ACC112 (cell line): ENCODE results near the gene CGB5.
"Not testable (repeated sequence)": the region's sequence is repeated elsewhere in the genome, so short reads cannot be mapped to it uniquely, and the experiment has no call there.

Experiments used
- H2AFZ ChIP-seq: fragments of 200-600 bp; sonication (generic); one replicate; pipeline ENCODE4 v1.6.0; 2017; ENCODE audit warnings: antibody characterized with exemption, low read length; ENCODE audit not compliant: unreplicated experiment
- H3K27ac ChIP-seq: fragments of 200-600 bp; sonication (generic); 2 replicates; pipeline ENCODE4 v1.5.1; 2014; ENCODE audit warnings: low read depth, mild to moderate bottlenecking, antibody characterized with exemption, low read length, moderate library complexity
- H3K27me3 ChIP-seq: fragments of 200-600 bp; sonication (generic); 2 replicates; pipeline ENCODE4 v1.6.1; 2014; ENCODE audit warnings: mild to moderate bottlenecking, antibody characterized with exemption, low read length, moderate library complexity, mixed read lengths; ENCODE audit not compliant: insufficient read depth
- H3K36me3 ChIP-seq: fragments of 200-600 bp; sonication (generic); 2 replicates; pipeline ENCODE4 v1.6.1; 2016; ENCODE audit warnings: mild to moderate bottlenecking, antibody characterized with exemption, low read length, moderate library complexity, mixed read lengths; ENCODE audit not compliant: insufficient read depth
- H3K4me1 ChIP-seq: fragments of 200-600 bp; sonication (generic); one replicate; pipeline ENCODE4 v1.6.1; 2016; ENCODE audit warnings: low read length, mixed read lengths; ENCODE audit not compliant: insufficient read depth, unreplicated experiment, control insufficient read depth
- H3K4me3 ChIP-seq: fragments of 200-600 bp; sonication (generic); 2 replicates; pipeline ENCODE4 v1.5.1; 2014; ENCODE audit warnings: mild to moderate bottlenecking, low read depth, low read length
- H3K79me2 ChIP-seq: fragments of 200-600 bp; sonication (generic); one replicate; pipeline ENCODE4 v1.6.0; 2016; ENCODE audit warnings: low read length; ENCODE audit not compliant: control insufficient read depth, unreplicated experiment, insufficient read depth

The CGB5 gene

GRCh38 chr19:49039736-49040135 lies 3.9 kb upstream of the CGB5 start:
- not testable (repeated sequence) for H3K27ac ChIP-seq, H3K79me2 ChIP-seq, H3K4me1 ChIP-seq, H3K27me3 ChIP-seq, H3K36me3 ChIP-seq, H2AFZ ChIP-seq, H3K4me3 ChIP-seq

DNA sequence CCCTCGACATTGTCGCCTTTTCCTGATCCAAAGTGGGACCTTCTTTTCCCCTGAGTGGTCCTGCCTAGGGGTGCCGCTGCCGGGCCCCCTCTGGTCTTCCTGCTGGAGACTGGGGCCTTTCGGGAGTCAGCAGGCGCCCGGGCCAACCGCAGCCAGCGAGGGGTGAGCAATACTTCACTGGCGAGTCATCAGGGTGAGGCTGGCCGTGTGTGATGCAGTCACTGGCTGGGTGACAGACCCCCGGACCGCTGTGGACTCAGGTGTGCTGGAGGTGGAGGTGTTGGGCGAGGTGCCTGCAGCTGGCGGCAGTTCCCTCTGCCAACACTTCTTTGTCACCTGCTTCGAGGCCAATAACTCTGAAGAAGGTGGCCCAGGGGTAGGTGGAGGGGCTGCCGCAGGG lies 1.5 kb upstream of the CGB5 start:
- Histone ChIP-seq H3K4me1 (no peaks in the 10 kb centered on the region), H3K79me2 (no peaks in the 10 kb centered on the region), H2AFZ (no peak overlapping the region), H3K36me3 (no peaks in the 10 kb centered on the region), H3K27ac (no peak overlapping the region), H3K4me3 (no peak overlapping the region), H3K27me3 (no peaks in the 10 kb centered on the region)

DNA sequence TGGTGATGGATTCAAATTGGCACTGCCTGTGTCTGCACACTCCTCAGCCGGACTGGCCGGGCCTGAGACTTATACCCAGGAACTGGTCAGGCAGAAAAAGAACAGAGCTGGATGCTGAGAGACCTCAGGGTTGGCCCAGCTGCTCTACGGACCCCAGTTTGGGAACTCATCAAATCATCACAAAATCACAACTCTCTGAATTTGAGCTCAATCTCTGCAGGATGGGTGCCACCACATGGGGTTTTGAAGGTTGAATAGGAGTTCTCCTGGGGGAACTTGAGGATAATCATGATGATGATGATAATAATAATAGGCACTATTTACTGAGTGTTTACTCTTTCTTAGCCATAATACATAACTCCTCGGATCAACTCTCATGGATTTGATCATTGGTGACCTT lies 982 bp upstream of the CGB5 start:
- not testable (repeated sequence) for H2AFZ ChIP-seq, H3K4me1 ChIP-seq, H3K27me3 ChIP-seq, H3K27ac ChIP-seq, H3K36me3 ChIP-seq, H3K79me2 ChIP-seq, H3K4me3 ChIP-seq

DNA sequence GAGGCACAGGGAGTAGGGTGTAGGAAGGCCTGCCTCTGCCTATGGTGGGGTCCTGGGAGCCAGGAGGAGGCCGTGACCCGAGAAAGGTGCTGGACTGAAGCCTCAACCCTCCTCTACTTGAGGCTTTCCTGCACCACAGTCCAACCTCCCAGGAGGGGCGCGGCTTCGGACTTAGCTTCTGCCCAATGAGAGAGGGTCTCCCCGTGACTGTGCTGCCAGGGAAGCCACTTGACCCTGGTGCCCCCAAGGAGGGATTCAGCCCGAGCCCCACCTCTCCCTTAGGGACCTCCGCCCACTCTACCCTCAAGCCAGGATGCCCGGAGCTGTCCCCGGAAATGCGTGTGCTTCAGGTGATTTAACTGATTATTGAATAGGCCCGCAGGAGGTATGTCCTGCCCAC lies 5.4 kb downstream of the CGB5 start, which contains the start of gene CGB8:
CGB8 (minus strand) TSS at position 101 of the 400 bp plus-strand sequence. CDS start 372 bp downstream, outside the sequence.
- not testable (repeated sequence) for H3K27ac ChIP-seq, H2AFZ ChIP-seq, H3K27me3 ChIP-seq, H3K79me2 ChIP-seq, H3K4me1 ChIP-seq, H3K4me3 ChIP-seq, H3K36me3 ChIP-seq

- H3K27me3 ChIP-seq, H3K4me3 ChIP-seq, H3K27ac ChIP-seq, H2AFZ ChIP-seq, H3K36me3 ChIP-seq, H3K79me2 ChIP-seq, H3K4me1 ChIP-seq: not testable (repeated sequence)
Observed at GRCh38 chr19:49049834-49050233, 6.2 kb downstream of the CGB5 start.

DNA sequence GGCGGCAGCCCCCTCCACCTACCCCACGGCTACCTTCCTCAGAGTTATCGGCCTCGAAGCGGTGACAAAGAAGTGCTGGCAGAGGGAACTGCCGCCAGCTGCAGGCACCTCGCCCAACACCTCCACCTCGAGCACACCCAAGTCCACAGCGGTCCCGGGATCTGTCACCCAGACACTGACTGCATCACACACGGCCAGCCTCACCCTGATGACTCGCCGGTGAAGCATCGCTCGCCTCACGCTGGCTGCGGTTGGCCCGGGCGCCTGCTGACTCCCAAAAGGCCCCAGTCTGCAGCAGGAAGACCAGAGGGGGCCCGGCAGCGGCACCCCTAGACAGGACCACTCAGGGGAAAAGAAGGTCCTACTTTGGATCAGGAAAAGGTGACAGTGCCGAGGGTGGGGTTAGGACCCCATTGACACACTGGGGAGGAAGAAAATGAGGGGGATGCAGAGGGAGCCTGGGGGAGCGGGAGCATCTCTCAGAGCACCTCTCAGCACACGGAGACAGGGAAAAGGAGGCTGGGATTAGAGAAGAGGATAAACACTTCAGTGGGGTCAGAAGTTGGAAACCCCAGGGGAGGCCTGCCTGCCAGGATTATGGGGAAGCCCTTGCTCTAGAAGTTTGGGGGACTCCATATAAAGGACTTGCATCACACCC lies 6.9 kb downstream of the CGB5 start:
- not testable (repeated sequence) for H2AFZ ChIP-seq, H3K4me1 ChIP-seq, H3K27ac ChIP-seq, H3K4me3 ChIP-seq, H3K79me2 ChIP-seq, H3K36me3 ChIP-seq, H3K27me3 ChIP-seq

DNA sequence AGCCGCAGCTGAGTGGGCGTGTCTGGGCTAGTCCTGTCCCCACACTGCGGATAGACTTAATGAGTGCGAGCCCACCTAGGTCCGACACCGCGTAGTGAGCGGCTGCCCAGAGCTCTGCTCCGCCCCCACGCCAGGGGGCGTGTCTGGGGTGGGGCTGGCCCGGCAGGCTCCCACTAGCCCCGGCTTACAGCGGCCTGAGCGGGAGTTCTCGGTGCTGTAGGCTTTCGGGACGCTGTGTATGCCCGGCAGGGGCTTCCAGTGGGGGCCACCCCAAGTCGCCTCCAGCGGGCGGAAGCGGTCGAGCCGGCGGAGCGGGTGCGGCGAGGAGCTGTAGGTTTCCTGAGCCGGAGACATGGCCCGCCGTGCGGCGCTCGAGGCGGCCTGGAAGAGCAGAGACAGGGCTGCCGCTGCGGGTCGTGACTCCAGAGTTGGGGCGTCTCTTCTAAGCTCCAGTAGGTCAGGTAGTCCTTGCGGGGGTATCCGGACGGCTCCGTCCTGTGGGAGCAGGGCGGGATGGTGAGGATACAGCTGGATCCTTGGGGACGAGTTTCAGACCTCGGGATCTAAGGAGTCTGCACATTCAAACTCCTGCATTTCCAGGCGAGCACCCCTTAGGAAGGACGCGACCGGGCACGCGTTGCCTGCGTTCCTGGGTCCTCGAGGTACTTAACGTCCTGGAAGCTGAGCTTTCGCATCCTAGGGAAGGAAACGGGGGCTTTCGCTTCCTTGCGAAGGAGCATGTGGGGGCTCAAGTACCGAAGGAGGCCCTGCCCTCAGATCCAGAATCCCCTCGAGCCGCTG lies 12.7 kb downstream of the CGB5 start:
- Histone ChIP-seq H3K4me3 (peak overlapping the region; percentile 86), H3K27me3 (no peaks in the 10 kb centered on the region), H3K36me3 (no peaks in the 10 kb centered on the region), H3K4me1 (no peaks in the 10 kb centered on the region), H3K79me2 (no peaks in the 10 kb centered on the region), H3K27ac (no peak overlapping the region), H2AFZ (peak overlapping the region; percentile 80)

GRCh38 chr19:49056902-49057596 lies 13.4 kb downstream of the CGB5 start:
- H3K79me2 ChIP-seq, H3K4me1 ChIP-seq, H3K27me3 ChIP-seq, H3K36me3 ChIP-seq: not testable (repeated sequence)
- peak overlapping the region; percentile 80 for H2AFZ ChIP-seq
- H3K4me3 ChIP-seq, result peak overlapping the region; percentile 86
- H3K27ac ChIP-seq, result 0 out of 2 replicates have a peak overlapping the region, but pooled peaks have one; percentile 13

DNA sequence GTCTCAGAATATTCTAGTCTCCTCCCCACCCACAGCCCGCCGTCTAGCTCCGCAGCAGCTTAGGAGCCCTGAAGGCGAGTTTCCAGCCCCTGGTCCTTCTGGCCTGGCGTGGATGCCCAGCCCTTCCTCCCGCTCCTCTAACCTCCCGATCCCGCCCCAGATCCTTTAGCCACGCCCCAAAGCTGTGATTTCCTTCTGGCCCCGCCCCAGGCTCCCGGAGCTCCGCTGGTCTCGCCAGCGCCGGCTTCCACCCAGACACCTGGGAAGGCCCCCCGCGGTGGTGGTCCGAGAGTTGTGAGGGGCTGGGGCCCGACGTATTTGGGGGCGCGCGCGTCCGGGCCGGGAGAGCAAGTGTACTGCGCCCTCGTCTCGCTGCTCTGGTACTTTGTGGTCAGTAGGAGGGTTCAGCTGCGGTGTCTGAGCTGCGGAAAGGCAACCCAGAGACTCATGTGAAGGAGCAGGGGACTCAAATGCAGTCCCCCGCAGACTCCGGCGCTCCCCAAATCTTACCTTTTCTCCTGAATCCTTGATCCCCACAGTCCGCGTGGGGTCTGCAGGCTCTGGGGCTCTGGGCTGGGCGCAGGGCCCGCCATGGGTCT lies 14.1 kb downstream of the CGB5 start, which contains the start of gene CGB7:
CGB7 (minus strand) TSS at position 114 of the 599 bp plus-strand sequence. CDS start 2,374 bp downstream, outside the sequence.
- H3K27ac ChIP-seq, result 0 out of 2 replicates have a peak within 1 kb of the TSS, but pooled peaks have one; percentile 13
- no peaks in the 10 kb centered on the region for H3K36me3 ChIP-seq
- H3K27me3 ChIP-seq, result no peaks in the 10 kb centered on the region
- no peaks in the 10 kb centered on the region for H3K4me1 ChIP-seq
- no peaks in the 10 kb centered on the region for H3K79me2 ChIP-seq
- peak within 1 kb of the TSS; percentile 80 for H2AFZ ChIP-seq
- H3K4me3 ChIP-seq, result peak within 1 kb of the TSS; percentile 86

DNA sequence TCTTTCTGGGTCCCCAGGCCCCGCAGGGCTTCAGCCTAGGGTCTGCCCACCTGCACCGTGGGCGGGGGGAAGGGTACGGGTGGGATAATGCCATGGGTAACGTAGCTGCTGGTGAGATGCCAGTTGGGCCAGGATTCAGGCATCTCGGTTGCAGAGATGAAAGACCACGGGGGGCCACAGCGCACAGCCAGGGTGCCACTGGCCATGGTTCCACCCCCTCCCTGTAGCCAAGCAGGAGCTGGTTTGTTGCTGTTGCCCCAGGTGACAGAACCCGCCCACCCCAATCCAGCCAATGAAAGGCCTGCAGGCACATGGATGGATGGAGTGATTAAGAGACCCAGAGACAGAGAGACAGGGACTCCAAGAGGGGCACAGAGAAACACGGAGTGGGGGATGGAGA lies 14.9 kb downstream of the CGB5 start:
- Histone ChIP-seq H3K27ac (no peak overlapping the region), H3K4me1 (no peaks in the 10 kb centered on the region), H3K36me3 (no peaks in the 10 kb centered on the region), H3K4me3 (no peak overlapping the region), H3K79me2 (no peaks in the 10 kb centered on the region), H2AFZ (no peak overlapping the region), H3K27me3 (no peaks in the 10 kb centered on the region)
